NCI-H2227 (cell line): ENCODE measurements around the gene TMC2.
"Not testable (repeated sequence)": the region's sequence is repeated elsewhere in the genome, so short reads cannot be mapped to it uniquely, and the experiment has no call there.

Experiments used
- DNase-seq: peaks from one replicate; lab custom pipeline; 2025; ENCODE audit not compliant: unreplicated experiment; lab: John Stamatoyannopoulos, UW

Gene TMC2

GRCh38 chr20:2523919-2524708, 12.3 kb upstream of the TMC2 start:
- peak; percentile 91 for DNase-seq

DNA sequence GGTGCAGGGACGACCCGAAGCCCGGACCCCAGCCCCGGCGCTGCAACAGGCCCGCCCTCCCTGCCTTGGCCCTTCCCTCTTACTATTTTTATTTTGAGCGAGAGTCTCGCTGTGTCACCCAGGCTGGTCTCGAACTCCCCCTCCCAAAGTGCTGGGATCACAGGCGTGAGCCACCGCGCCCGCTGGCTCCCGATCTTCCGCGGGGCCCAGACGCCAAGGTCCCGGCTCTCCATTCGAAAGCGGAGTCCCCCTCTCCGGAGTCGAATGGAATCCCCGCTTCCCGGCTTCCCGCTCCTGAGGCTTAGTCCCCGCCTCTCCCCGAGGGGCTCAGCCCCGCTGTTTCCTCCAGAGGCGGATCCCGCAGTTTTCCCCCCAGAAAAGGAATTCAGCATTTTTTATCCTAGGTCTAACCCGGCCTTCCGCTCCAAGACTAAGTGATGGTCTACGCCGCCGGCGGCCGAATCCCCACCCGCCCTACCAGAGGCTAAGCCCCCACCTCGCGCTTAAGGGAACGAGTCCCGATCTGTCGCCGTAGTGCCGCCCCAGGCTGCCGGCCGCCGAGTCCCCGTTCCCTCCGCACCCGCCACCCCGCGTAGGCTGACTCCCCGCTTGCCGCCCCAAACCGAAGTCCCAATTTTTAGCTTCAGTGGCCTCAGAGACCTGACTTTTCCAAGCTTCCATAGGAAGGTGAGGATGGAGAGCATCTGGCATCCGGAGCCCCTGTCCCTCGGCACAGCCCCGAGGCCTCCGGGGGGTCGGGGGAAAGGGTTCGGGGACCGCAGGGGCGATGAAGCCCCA, 11.5 kb upstream of the TMC2 start:
- peak; percentile 77 for DNase-seq

DNA sequence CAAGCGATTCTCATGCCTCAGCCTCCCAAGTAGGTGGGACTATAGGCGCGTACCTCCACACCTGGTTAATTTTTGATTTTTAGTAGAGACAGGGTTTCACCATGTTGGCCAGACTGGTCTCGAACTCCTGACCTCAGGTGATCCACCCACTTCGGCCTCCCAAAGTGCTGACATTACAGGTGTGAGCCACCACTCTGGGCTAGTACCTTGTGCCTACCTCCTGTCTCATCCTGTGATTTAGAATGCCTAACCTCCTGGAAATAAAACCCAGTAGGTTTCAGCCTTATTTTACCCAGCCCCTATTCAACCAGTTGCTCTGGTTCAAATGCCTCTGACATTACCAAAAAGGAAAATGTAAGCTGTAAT, 10.2 kb upstream of the TMC2 start:
- DNase-seq: not testable (repeated sequence)

DNA sequence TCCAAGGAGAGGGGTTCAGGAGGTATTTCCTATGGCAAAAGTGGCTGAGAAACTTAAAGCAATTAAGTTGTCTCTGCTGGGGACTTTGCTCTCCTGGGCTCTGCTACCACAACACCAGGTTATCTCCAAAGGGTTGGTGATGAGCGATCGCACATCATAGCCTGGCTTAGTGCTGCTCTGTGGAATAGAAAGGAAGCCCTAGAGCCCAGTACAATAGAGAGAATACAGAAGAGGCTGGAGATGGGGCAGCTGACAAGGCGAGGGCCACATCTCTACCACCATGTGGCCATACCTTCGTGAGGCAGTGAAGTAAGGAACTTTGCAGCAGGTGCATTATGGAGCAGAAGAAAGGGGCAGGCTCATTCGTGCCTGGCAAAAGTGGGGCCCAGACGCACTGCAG, 8.6 kb upstream of the TMC2 start:
- DNase-seq: no peak

DNA sequence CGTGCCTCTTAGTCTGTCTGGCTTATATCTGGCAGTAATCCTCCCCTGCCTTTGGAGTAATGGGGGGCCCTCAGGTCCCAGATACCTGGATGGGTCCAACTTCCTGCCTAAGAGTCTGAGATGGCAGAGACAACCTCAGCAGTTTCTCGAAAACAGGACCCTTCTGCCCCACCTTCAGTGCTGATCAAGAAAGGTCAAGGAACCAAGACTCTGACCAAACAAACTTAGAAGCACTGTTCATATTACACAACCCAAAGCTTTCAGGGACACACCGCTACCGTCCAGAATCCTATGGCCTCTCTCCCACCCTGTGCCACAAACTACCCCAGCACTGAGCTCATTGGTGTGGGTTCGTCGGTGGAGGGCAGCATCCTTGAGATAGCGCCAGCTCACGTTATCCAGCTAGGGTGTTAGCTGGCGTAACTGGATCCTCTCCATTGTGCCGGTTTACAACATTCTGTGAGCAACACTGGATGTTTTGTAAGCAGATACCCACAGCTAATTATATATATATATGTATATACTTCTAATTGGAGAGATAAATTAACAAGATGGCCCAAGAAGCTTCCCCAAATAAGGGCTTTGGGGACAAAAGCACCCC, 7.6 kb upstream of the TMC2 start:
- DNase-seq: no peak

DNA sequence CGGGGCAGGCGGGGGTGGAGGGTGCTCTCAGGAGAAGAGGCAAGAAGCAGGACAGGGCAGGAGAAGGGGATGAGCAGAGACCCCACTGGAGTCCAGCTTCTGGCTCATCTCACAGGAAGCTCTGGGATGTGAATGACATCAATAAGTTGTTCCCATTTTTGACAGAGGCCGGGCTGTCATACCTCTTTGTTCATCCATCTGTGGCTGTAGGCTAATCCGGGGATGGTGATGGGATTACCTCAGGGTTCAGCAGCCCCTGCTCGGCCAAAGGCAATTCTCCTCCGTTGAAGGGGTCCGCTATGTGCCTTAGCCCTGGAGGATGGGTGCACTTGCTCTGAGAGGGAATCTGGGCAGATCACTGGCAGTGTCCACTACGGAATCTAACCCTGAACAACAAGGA, 3.3 kb upstream of the TMC2 start:
- DNase-seq: no peak

- DNase-seq: no peak
These were observed 438 bp upstream of the TMC2 start for GRCh38 chr20:2535711-2536559.

DNA sequence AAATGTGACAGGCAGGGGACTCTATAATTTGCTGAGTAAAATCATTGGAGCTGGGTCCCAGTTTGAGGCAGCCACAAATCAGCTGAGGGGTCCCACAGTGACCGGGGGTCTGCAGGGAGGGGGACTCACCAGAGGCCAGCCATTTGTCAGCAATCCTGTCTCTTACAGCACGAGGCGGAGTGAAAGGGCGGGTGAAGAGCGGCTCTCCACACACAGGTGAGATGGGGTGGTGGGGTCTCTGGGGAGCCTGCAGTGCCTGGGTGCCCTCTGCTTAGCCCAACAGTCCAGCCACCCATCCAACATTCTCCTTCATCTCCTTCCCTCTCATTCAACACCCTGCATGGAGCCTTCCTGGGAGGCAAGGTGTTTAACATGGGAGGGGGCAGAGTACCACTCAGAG, 728 bp downstream of the TMC2 start:
- DNase-seq: no peak

DNA sequence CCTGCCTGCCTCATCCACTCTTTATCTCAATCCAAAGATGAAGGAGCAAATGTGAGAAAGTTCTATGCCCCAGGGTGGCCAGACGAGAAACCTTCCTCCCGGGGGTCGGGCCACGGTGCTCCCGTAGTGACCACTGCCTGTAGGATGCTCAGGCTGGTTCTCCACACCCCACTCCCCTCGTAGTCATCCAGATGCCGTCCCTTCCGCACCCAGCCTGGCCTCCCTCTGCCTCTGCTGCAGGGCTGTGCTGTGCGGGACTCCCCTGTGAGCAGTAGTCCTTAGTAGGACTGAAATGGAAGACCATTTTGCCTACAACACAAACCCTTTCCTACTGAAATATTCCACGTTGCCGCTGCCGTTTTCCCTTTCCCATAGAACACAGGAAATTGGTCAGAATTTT, 2.0 kb downstream of the TMC2 start:
- DNase-seq: no peak

- DNase-seq: peak; percentile 20
These were observed 2.8 kb downstream of the TMC2 start for GRCh38 chr20:2538931-2539720.

GRCh38 chr20:2541940-2542339, 5.6 kb downstream of the TMC2 start:
- no peak for DNase-seq

DNA sequence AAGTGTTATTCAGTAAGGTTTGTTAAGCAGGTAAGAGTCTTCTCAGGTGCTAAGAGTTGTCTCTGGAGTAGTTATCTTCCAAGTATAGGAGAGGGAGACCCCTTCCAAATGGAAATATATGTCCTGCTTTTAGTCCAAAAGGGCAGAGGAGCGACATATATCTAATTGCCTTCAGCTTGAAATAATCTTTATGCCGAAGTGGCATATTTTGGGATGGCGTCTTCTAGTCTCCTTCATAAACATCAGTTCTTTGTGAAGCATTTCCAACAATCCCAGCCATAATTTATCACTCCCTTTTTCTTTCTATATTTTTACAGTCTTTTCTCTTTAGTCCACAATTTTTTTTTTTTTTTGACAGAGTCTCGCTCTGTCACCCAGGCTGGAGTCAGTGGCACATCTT, 6.0 kb downstream of the TMC2 start:
- DNase-seq: no peak

DNA sequence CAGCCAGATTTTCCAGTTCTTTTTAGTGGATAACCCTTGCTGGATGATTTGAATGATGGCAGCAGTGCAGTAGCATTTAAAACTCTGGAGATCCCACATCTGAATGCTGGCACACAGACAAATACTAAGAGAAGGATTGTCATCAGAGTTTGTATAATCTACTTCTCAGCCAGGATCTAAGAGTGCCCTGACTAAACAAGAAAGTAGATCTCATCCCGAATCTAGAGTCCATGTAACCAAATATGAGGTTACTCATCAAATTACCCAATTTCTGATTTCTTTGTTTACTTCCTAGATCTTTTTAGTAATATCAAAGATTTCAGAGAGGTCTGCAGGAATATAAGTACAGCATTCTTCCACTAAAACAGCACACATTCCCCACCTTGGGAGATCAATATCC, 7.8 kb downstream of the TMC2 start:
- no peak for DNase-seq

- no peak for DNase-seq
These were observed 9.2 kb downstream of the TMC2 start for GRCh38 chr20:2545594-2545993.

- no peak for DNase-seq
These were observed 21.7 kb downstream of the TMC2 start for GRCh38 chr20:2557873-2558580.

DNA sequence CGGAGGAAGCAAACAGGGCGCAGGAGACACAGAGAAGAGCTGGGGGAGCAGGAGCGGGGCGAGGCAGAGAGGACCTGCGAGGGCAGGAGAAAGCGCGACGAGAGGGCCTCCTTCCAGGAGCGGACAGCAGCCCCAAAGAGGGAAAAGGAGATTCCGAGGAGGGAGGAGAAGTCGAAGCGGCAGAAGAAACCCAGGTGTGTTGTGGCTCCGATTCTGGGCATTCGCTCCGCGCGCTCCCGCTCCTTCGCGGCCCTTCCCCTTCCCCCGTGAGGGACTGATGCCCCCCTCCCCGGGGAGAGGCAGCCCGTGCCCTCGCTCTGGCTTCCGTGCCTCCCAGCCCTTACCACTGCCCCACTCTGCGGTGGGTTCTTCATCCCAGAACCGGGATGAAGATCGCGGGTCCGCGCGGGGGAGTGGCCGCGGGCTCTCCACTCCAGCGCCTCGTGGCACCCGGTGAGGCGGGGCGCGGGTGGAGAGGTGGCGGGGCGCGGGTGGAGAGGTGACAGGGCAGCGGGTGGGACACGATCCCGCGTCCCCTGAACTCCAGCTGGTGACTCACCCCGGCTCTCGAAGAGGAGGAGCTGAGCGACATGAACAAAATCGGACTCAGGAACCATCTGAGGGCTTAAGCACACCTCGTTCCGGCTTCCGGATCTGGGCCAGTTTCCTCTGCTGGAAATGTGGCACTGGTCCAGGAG, 22.4 kb downstream of the TMC2 start:
- DNase-seq: peak; percentile 37

GRCh38 chr20:2559279-2559626, 22.9 kb downstream of the TMC2 start:
- DNase-seq: no peak

DNA sequence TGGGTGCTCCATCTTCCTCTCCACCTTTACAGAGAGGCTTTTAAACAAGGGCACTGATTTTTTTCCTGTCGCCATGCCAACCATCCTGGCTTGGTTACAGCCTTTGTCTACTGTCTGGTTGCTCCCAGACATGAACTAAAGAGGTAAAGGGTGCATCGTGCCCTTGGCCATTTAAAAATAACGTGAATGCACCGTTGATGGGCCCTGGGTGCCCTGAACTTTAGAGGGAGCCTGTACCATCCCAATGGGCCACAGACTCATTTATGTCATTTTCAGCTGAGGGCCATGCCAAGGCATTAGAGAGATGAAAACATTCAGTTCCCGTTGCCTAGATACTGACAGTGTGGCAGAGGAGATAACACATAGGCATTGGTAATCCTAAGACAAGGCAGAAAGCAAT, 23.3 kb downstream of the TMC2 start:
- peak; percentile 48 for DNase-seq

DNA sequence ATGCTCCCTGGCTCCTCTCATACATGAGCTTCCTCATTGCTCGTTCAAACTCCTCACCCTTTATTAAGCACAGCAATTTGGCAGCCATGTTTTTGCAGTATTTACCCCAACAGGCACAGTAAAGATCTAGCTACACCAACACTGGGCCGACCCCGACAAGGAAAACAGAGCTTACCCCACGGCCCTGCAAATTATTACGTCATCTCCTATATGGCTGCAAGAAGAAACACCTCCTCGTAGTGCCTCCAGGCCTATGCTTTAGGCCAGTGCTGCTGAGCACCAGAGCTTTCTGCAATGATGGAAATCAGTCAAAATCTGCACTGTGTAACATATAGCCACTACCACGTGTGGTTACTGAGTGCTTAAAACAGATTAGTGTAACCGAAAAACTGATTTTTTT, 26.7 kb downstream of the TMC2 start:
- DNase-seq: no peak
